Muscle of arm (tissue), 12 donors: ENCODE results near the gene ESF1. TPM values are rescaled to one million over a fixed set of nuclear protein-coding genes. Genes with fewer than 3 reads are reported as not detected.

ENCODE experiments used
- DNase-seq: peaks from one replicate; pipeline ENCODE4 v3.0.0-alpha.2; 2013
- polyA plus RNA-seq, 12 donors: library from polyadenylated mRNA; unstranded; fragments of 120-200 nt; gene quantifications; one replicate each; pipeline ENCODE4 v1.2.1, GENCODE V29; 2013; ENCODE audit not compliant: insufficient read length in 12 of 12

The ESF1 gene
- polyA plus RNA-seq, 12 donors: 13.9 to 26.7 (median 18.3) TPM; not detected in 1

DNA sequence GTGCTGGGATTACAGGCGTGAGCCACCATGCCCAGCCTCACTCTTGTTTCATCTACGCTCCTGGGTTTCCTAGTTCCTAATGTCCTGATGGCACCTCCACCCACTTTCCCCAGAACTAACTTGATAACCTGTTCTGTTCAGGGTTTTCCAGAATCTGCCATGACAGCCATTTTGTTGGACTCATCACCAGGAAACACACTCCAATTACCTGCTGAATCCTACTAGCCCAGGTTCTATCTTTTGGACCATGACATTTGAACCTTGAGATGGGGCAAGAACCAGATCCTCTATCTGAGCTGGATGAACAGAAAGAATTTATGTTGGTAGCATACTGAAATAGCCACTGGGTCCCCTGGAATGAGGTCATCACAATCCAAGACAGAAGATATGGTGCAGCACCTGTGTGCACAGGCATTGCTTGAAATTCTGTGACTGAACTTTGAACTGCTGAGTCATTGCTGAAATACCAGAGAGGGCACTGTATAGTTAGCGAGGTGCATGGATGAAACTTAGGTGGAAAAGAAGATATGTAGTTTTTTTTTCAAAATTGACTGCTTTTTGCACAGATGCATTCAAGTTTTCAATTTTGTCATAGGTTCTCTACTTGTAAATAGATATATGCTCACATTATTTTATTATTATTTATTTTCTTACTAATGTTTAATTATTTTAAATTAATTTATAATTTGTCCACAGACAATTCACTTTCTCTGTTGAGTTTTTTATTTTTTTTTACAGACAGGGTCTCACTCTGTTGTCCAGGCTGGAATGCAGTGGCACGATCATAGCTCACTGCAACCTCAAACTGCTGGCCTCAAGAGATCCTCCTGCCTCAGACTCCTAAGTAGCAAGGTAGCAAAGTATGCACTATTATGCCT, 103.2 kb downstream of the ESF1 start:
- no peak for DNase-seq

DNA sequence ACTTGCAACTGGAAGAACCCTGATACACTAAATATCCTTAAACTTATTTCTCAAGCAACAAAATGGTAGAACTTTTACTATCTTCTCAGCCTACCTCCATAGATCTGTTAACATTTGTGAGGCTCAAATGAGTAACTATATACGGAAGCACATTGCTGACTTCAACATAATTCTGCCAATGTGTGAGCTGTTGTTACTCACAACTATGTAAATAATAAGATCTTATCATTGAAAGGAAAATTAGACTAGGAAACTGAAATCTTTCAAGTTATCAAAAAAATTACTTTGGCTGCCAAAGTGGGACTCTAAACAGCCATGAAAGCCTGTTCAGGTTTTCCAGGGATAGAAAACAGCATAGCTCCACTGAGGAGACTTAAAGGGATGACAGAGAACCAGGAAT, 105.8 kb downstream of the ESF1 start:
- DNase-seq: no peak

GRCh38 chr20:13677241-13677640, 107.5 kb downstream of the ESF1 start:
- no peak for DNase-seq

- DNase-seq: no peak
Observed at GRCh38 chr20:13676682-13677081, 108.0 kb downstream of the ESF1 start.

GRCh38 chr20:13672690-13673089, 112.0 kb downstream of the ESF1 start:
- DNase-seq: no peak

- DNase-seq: peak; percentile 83
Observed at GRCh38 chr20:13671916-13672378, 112.8 kb downstream of the ESF1 start.

- peak; percentile 56 for DNase-seq
Observed at GRCh38 chr20:13671512-13671911, 113.2 kb downstream of the ESF1 start.

GRCh38 chr20:13670160-13670559, 114.6 kb downstream of the ESF1 start:
- DNase-seq: no peak

DNA sequence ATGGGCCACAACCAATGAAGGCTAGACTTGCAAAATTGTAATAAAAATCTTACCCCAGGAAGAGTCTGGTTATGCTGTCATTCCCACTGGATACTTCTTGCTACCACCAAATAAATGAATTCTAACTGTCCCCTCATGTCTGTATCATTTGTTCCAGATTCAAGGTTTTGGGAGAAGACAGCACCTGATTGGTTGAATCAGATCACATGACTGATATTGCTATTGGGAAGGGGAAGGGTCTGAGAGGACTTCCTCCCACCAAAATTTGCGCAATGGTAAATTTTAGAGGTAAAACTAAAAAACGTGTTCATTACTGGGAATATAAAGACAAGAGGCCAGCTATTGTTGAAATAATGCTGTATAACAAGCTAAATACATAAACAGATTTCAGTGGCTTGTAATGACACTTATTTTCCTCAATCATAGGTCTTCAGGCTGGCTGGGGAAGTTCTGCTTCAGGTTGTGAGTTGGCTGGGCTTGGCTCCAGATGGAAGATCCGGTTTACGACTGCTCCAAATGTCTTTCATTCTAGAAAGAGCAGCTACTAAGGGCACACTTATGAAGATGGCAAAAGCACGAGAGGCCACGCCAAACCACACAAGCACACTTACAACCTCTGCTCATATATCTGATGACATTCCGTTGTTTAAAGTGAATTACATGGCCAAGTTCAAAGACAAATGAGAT, 118.9 kb downstream of the ESF1 start:
- no peak for DNase-seq

Other genes starting within 250 kb of the ESF1 start
- gene TASP1, start 146.0 kb downstream of the ESF1 start, polyA plus RNA-seq: 10 to 100 TPM in 3 of 12 donors, 1 to 10 TPM in 8, not detected in 1; 5.8 to 15.7 (median 7.4) TPM
- 10 to 100 TPM in 11 of 12 donors, not detected in 1; 16.5 to 35.9 (median 20.5) TPM for gene NDUFAF5, start 109 bp upstream of the ESF1 start, polyA plus RNA-seq
- not detected for gene SEL1L2, start 205.7 kb upstream of the ESF1 start, polyA plus RNA-seq
- 10 to 100 TPM in 1 of 12 donors, 1 to 10 TPM in 10, not detected in 1; 2.7 to 19.1 (median 4.0) TPM for gene MACROD2, start 210.6 kb upstream of the ESF1 start, polyA plus RNA-seq